Right atrium auricular region (tissue), 2 donors: ENCODE data around the gene REV3L. TPM values are rescaled to one million over a fixed set of nuclear protein-coding genes. Genes with fewer than 3 reads are reported as not detected.

Source experiments
- DNase-seq: peaks from one replicate; pipeline ENCODE4 v3.0.0-alpha.2; 2019; ENCODE audit warnings: low spot score
- H3K27ac ChIP-seq, 2 donors: fragments of 200-600 bp; sonication (generic); 1 replicate in 1 of 2; 2 replicates in 1 of 2; pipeline ENCODE4 v1.5.1; 2016 to 2019
- H3K27me3 ChIP-seq, 2 donors: fragments of 200-600 bp; sonication (generic); one replicate each; pipeline versions ENCODE4 v1.5.1 to v1.6.0; 2017 to 2019
- H3K36me3 ChIP-seq: fragments of 200-600 bp; sonication (generic); one replicate; pipeline ENCODE4 v1.5.1; 2016
- H3K4me1 ChIP-seq, 2 donors: fragments of 200-600 bp; sonication (generic); one replicate each; pipeline versions ENCODE4 v1.5.1 to v1.6.0; 2017 to 2019
- H3K4me3 ChIP-seq, 2 donors: fragments of 200-600 bp; sonication (generic); 1 replicate in 1 of 2; 2 replicates in 1 of 2; pipeline ENCODE4 v1.5.1; 2017 to 2019; ENCODE audit warnings: mild to moderate bottlenecking in 1 of 2, moderate library complexity in 1 of 2
- H3K9me3 ChIP-seq, 2 donors: fragments of 200-600 bp; sonication (generic); one replicate each; pipeline ENCODE4 v1.5.1; 2019
- total RNA-seq, 2 donors: library from RNA; depleted of rRNA; stranded (reverse); fragments of >200 nt; gene quantifications; one replicate each; pipeline ENCODE4 v1.1.0, GENCODE V29; 2016
- TF ChIP-seq, protein P1 (sequence below), 2 donors: fragments of 200-600 bp; sonication (generic); IDR thresholded peaks; one replicate each; pipeline ENCODE4 v1.5.1; 2019; ENCODE audit warnings: antibody characterized with exemption in 2 of 2

The REV3L gene
- total RNA-seq, 2 donors from 2014 or later = 14.5 to 34.2 TPM

DNA sequence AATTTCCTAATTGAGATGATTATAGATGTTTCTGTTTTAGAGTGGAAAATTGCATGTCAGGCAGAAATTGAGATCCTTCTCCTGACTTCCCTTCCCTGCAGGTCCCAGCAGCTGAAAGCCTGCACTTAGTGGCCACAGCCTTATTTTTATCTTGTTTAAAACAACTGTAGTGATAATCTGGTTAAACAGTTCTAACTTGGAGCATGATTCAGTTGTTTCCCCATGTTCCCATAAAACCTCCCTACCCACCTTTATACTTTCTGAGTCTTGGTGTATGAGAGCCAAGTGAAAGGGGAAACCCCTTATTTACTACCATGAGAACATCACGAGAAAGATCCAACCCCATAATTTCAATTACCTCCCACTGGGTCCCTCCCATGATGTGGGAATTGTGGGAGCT, 200.5 kb downstream of the REV3L start:
- TF ChIP-seq, protein P1, sequence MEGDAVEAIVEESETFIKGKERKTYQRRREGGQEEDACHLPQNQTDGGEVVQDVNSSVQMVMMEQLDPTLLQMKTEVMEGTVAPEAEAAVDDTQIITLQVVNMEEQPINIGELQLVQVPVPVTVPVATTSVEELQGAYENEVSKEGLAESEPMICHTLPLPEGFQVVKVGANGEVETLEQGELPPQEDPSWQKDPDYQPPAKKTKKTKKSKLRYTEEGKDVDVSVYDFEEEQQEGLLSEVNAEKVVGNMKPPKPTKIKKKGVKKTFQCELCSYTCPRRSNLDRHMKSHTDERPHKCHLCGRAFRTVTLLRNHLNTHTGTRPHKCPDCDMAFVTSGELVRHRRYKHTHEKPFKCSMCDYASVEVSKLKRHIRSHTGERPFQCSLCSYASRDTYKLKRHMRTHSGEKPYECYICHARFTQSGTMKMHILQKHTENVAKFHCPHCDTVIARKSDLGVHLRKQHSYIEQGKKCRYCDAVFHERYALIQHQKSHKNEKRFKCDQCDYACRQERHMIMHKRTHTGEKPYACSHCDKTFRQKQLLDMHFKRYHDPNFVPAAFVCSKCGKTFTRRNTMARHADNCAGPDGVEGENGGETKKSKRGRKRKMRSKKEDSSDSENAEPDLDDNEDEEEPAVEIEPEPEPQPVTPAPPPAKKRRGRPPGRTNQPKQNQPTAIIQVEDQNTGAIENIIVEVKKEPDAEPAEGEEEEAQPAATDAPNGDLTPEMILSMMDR (IDR thresholded peaks at IDR 0.05) = no peak
- H3K4me3 ChIP-seq = no peak overlapping the region
- no peaks in the 10 kb centered on the region for H3K9me3 ChIP-seq
- no peaks in the 10 kb centered on the region for H3K4me1 ChIP-seq
- H3K27me3 ChIP-seq = no peaks in the 10 kb centered on the region
- no peak overlapping the region for H3K27ac ChIP-seq
- H3K36me3 ChIP-seq = peaks cover 21% of the 10 kb centered on the region
- DNase-seq = no peak

DNA sequence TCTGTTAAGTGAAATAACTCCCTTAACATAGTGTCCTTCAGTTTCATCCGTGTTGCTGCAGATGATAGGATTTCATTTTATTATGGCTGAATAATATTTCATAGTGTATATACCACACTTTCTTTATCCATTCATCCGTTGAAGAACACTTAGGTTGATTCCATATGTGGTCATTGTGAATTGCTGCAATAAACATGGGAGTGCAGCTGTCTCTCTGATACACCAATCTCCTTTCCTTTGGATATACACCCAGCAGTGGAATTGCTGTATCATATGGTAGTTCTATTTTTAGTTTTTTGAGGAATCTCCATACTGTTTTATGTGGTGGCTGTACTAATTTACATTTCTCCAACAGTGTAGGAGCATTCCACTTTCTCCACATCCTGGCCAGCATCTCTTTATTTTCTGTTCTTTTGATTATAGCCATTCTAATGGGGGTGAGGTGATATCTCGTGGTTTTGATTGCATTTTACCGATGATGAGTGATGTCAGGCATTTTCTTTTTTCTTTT, 202.5 kb downstream of the REV3L start:
- no peak overlapping the region for H3K4me3 ChIP-seq
- no peak overlapping the region for H3K27ac ChIP-seq
- peaks cover 39% of the 10 kb centered on the region for H3K36me3 ChIP-seq
- H3K9me3 ChIP-seq = peaks cover 0 to 7% of the 10 kb centered on the region in 2 donors
- DNase-seq = no peak
- H3K27me3 ChIP-seq = no peaks in the 10 kb centered on the region
- TF ChIP-seq, protein P1 (IDR thresholded peaks at IDR 0.05) = no peak
- H3K4me1 ChIP-seq = no peaks in the 10 kb centered on the region

DNA sequence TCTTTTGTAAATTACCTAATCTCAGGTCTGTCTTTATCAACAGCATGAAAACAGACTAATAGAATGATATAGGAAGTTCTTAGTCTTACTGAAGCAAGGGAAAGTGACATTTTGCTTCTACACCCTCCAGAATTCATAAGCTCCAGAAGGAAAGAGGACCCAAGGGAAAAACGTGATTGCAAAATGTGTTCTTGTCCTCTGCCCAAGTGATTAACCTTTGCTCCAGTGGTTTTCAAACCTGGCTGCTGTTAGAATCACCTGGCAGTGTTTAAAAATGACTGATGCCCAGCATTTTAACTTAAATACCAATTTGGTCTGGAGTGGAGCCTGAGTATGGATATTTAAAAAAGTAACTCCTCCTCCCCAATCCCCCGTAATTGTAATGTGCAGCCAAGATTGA, 204.3 kb downstream of the REV3L start:
- no peak overlapping the region for H3K27ac ChIP-seq
- peaks cover 10 to 25% of the 10 kb centered on the region in 2 donors for H3K9me3 ChIP-seq
- H3K36me3 ChIP-seq = peaks cover 57% of the 10 kb centered on the region
- H3K27me3 ChIP-seq = no peaks in the 10 kb centered on the region
- DNase-seq = no peak
- TF ChIP-seq, protein P1 (IDR thresholded peaks at IDR 0.05) = no peak
- H3K4me1 ChIP-seq = no peaks in the 10 kb centered on the region
- no peak overlapping the region for H3K4me3 ChIP-seq

DNA sequence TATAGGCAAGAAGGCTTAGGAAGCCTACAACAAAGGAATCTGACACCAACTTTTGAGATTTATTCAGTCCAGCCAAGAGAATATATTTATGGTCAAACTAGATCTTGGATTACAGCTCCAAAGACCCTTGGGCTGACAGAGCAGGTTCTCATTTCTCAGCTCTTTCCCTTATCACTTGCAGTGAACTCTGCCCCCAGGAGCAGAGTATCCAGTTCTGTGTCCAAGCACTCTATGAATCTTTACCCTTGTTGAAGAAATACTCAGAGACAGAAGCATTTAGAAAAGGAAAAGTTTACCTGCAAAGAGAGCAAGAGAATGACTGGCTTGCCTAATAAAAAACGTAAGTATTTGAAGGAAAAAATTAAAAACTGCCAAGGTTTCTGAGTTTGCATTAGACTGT, 205.2 kb downstream of the REV3L start:
- no peaks in the 10 kb centered on the region for H3K27me3 ChIP-seq
- TF ChIP-seq, protein P1 (IDR thresholded peaks at IDR 0.05) = no peak
- peaks cover 10 to 32% of the 10 kb centered on the region in 2 donors for H3K9me3 ChIP-seq
- DNase-seq = no peak
- H3K36me3 ChIP-seq = peaks cover 61% of the 10 kb centered on the region
- no peak overlapping the region for H3K4me3 ChIP-seq
- H3K4me1 ChIP-seq = no peaks in the 10 kb centered on the region
- no peak overlapping the region for H3K27ac ChIP-seq

DNA sequence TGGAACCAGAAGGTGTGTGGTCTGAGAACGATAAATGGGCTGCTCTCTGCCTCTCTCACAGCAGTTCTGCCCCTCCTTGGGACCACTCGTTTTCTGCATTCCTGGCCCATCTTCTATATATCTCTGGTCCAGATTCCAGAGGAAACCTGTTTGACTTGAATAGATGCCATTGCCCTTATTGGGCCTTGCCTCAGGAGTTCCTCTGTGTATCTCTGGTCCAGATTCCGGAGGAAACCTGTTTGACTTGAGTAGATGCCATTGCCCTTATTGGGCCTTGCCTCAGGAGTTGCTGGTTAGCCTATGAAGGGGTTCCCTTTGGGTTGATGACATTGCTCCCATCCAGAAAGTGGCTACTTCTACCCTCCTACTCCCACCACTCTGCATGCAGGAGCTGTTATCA, 206.3 kb downstream of the REV3L start:
- Histone ChIP-seq H3K4me1 (no peaks in the 10 kb centered on the region), H3K27ac (no peak overlapping the region), H3K9me3 (peaks cover 10 to 32% of the 10 kb centered on the region in 2 donors), H3K27me3 (no peaks in the 10 kb centered on the region), H3K36me3 (peaks cover 61% of the 10 kb centered on the region), H3K4me3 (no peak overlapping the region)
- TF ChIP-seq, protein P1 (IDR thresholded peaks at IDR 0.05) = no peak
- DNase-seq = no peak

DNA sequence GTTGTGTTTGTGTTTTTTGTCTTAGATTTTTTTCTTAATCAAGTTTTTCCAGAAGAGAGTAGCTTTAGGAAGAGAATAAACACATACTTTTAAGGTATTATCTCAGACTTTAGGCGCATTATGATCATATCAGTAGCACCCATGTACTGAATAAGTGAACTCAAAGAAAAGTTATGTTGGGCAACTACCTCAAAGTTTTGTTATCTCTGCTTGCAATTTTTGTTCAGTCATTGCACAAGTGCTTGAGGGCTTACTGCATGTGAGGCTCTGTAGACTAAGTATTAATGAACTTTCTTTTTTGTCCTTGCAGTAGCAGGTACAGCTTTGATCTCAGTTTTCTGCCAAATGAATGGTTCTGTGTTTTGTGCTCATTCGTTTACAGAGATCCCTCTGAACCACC, 206.7 kb downstream of the REV3L start:
- no peak overlapping the region for H3K27ac ChIP-seq
- H3K9me3 ChIP-seq = peaks cover 10 to 32% of the 10 kb centered on the region in 2 donors
- no peaks in the 10 kb centered on the region for H3K27me3 ChIP-seq
- peaks cover 61% of the 10 kb centered on the region for H3K36me3 ChIP-seq
- H3K4me3 ChIP-seq = no peak overlapping the region
- no peak for DNase-seq
- TF ChIP-seq, protein P1 (IDR thresholded peaks at IDR 0.05) = no peak
- H3K4me1 ChIP-seq = no peaks in the 10 kb centered on the region
